Activated CD8-positive, alpha-beta T cell treated with anti-CD3 and anti-CD28 coated beads for 36 hours (primary cell): ENCODE results near the gene ZNF236. TPM values are rescaled to one million over a fixed set of nuclear protein-coding genes. Genes with fewer than 3 reads are reported as not detected.

Experiments
- ATAC-seq: fragments of 200-7000 bp; cut with Tn5 transposase; one replicate; pipeline ENCODE4 v1.10.0; 2021; ENCODE audit warnings: mild to moderate bottlenecking, moderate library complexity
- CTCF ChIA-PET: fragments of 350-600 bp; sonication (Branson Sonifier 250); formaldehyde crosslinking; loops from one replicate; lab custom pipeline; 2021; ENCODE audit warnings: antibody characterized with exemption; lab: Charles Lee
- POLR2A ChIA-PET: fragments of 350-600 bp; sonication (Branson Sonifier 250); formaldehyde crosslinking; loops from one replicate; lab custom pipeline; 2021; ENCODE audit warnings: antibody characterized with exemption; lab: Charles Lee
- DNase-seq: peaks from one replicate; pipeline ENCODE4 v3.0.0-alpha.2; 2020
- H3K27ac Mint-ChIP-seq: one replicate; pipeline ENCODE4 v1.8.0; 2021; ENCODE audit warnings: mild to moderate bottlenecking, mixed read lengths
- H3K27me3 Mint-ChIP-seq: one replicate; pipeline ENCODE4 v1.8.0; 2021; ENCODE audit warnings: mixed read lengths
- H3K36me3 Mint-ChIP-seq: one replicate; pipeline ENCODE4 v1.8.0; 2021; ENCODE audit warnings: low read depth, mixed read lengths
- H3K4me1 Mint-ChIP-seq: one replicate; pipeline ENCODE4 v1.8.0; 2021; ENCODE audit warnings: low read depth, mixed read lengths
- H3K4me3 Mint-ChIP-seq: one replicate; pipeline ENCODE4 v1.8.0; 2021; ENCODE audit warnings: mild to moderate bottlenecking, moderate library complexity, mixed read lengths
- H3K9me3 Mint-ChIP-seq: one replicate; pipeline ENCODE4 v1.8.0; 2021; ENCODE audit warnings: mixed read lengths
- intact Hi-C: fragments of 100-400 bp; cut with micrococcal nuclease; formaldehyde crosslinking; loops from one replicate; pipeline ENCODE4 v1.10.0; 2022
- total RNA-seq, 2 experiments: library from RNA; stranded (reverse); gene quantifications; one replicate each; pipeline ENCODE4 v1.2.3, GENCODE V29; 2021
- TF ChIP-seq, protein P1 (sequence below): fragments of 200-600 bp; IDR thresholded peaks from one replicate; pipeline ENCODE4 v1.8.0; 2022; ENCODE audit warnings: antibody characterized with exemption, mild to moderate bottlenecking

The ZNF236 gene
- total RNA-seq, 2 experiments from 2014 or later, result 12.7 to 15.2 TPM

GRCh38 chr18:76948345-76948744 is 126.0 kb downstream of the ZNF236 start:
- intact Hi-C loops, result no loop called here
- DNase-seq (no peak), ATAC-seq (no peak)
- ChIA-PET POLR2A (no interaction called here), CTCF (no interaction called here)
- no peaks in the 10 kb centered on the region for H3K9me3 Mint-ChIP-seq
- H3K27ac Mint-ChIP-seq, result no peak overlapping the region
- TF ChIP-seq, protein P1, sequence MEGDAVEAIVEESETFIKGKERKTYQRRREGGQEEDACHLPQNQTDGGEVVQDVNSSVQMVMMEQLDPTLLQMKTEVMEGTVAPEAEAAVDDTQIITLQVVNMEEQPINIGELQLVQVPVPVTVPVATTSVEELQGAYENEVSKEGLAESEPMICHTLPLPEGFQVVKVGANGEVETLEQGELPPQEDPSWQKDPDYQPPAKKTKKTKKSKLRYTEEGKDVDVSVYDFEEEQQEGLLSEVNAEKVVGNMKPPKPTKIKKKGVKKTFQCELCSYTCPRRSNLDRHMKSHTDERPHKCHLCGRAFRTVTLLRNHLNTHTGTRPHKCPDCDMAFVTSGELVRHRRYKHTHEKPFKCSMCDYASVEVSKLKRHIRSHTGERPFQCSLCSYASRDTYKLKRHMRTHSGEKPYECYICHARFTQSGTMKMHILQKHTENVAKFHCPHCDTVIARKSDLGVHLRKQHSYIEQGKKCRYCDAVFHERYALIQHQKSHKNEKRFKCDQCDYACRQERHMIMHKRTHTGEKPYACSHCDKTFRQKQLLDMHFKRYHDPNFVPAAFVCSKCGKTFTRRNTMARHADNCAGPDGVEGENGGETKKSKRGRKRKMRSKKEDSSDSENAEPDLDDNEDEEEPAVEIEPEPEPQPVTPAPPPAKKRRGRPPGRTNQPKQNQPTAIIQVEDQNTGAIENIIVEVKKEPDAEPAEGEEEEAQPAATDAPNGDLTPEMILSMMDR, result no peak
- H3K36me3 Mint-ChIP-seq, result peaks cover 46% of the 10 kb centered on the region
- no peak overlapping the region for H3K4me3 Mint-ChIP-seq
- H3K27me3 Mint-ChIP-seq, result no peaks in the 10 kb centered on the region
- H3K4me1 Mint-ChIP-seq, result peaks cover 14% of the 10 kb centered on the region

DNA sequence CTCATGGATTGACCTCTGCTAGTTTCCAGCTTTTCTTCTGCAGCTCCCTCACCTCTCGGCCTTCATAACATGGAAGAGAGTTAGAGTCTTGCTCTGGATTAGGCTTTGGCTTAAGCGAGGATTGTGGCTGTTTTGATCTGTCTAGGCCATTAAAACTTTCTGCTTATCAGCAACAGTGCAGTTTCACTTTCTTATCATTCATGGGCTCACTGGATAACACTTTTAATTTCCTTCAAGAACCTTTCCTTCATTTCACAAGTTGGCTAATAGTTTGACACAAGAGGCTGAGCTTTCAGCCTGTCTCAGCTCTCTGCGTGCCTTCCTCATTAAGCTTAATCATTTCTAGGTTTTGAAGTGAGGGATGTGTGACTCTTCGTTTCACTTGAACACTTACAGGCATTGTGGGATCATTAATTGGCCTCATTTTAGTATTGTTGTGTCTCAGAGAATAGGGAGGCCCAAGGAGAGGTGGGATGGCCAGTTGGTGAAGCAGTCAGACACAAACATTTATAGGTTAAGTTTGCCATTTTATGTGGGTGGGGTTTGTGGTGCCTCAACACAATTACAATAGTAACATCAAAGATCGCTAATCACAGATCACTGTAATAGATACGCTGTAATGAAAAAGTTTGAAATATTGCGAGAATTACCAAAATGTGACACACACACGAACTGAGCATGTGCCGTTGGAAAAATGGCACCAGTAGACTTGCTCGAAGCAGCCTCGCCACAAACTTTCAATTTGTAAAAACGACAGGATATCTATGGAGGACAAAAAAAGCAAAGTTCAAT is 129.3 kb downstream of the ZNF236 start:
- ATAC-seq, result no peak
- H3K36me3 Mint-ChIP-seq, result peaks cover 37% of the 10 kb centered on the region

GRCh38 chr18:76952747-76953146 is 130.4 kb downstream of the ZNF236 start:
- no peak for ATAC-seq
- TF ChIP-seq, protein P1, result no peak
- Mint-ChIP-seq H3K9me3 (no peaks in the 10 kb centered on the region), H3K36me3 (peaks cover 33% of the 10 kb centered on the region), H3K27me3 (no peaks in the 10 kb centered on the region), H3K4me3 (no peak overlapping the region), H3K4me1 (peaks cover 9% of the 10 kb centered on the region), H3K27ac (no peak overlapping the region)
- ChIA-PET CTCF (no interaction called here), POLR2A (no interaction called here)
- intact Hi-C loops, result no loop called here
- no peak for DNase-seq

More for the DNA sequence above, 129.3 kb downstream of the ZNF236 start:
- H3K27me3 Mint-ChIP-seq, result no peaks in the 10 kb centered on the region
- intact Hi-C loops, result no loop called here
- H3K4me1 Mint-ChIP-seq, result peaks cover 14% of the 10 kb centered on the region
- no peak overlapping the region for H3K4me3 Mint-ChIP-seq
- POLR2A ChIA-PET, result no interaction called here
- no peaks in the 10 kb centered on the region for H3K9me3 Mint-ChIP-seq
- TF ChIP-seq, protein P1, result no peak
- no peak overlapping the region for H3K27ac Mint-ChIP-seq
- DNase-seq, result no peak
- CTCF ChIA-PET, result interaction anchor here (1.0 kb wide), 1 partner anchor 48 kb away, joined by 5 read pairs; no protein-coding TSS in a partner anchor

DNA sequence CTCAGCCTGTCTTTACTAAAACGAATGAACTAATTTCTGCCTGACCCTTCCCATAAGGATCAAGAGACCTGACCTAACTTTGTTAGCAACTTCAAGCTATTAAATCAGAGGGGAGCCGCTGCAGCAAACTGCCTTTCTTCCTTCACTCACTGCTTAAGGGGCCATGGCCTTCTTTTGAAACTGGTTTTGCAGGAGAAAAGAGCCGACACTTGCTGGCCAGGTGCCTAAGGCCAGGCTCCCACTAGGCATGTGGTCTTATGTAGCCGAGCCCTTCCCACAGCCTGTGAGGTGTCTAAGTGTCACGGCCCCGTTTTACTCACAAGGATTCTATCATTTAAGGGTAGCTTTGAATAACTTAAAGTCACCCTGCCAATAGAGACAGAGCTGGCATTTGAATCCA is 130.8 kb downstream of the ZNF236 start:
- H3K4me3 Mint-ChIP-seq, result no peak overlapping the region
- ChIA-PET POLR2A (no interaction called here), CTCF (interaction anchor here (1.1 kb wide), 1 partner anchor 47 kb away, joined by 4 read pairs; no protein-coding TSS in a partner anchor)
- no peak overlapping the region for H3K27ac Mint-ChIP-seq
- H3K36me3 Mint-ChIP-seq, result peaks cover 32% of the 10 kb centered on the region
- peaks cover 5% of the 10 kb centered on the region for H3K4me1 Mint-ChIP-seq
- H3K9me3 Mint-ChIP-seq, result no peaks in the 10 kb centered on the region
- no peak for ATAC-seq
- intact Hi-C loops, result no loop called here
- H3K27me3 Mint-ChIP-seq, result no peaks in the 10 kb centered on the region
- TF ChIP-seq, protein P1, result no peak
- DNase-seq, result no peak

GRCh38 chr18:76953583-76954233 is 131.4 kb downstream of the ZNF236 start:
- CTCF ChIA-PET, result interaction anchor here (1.1 kb wide), 1 partner anchor 47 kb away, joined by 4 read pairs; no protein-coding TSS in a partner anchor
- DNase-seq (no peak), ATAC-seq (no peak)
- TF ChIP-seq, protein P1, result no peak
- POLR2A ChIA-PET, result no interaction called here
- no peak overlapping the region for H3K27ac Mint-ChIP-seq
- H3K27me3 Mint-ChIP-seq, result no peaks in the 10 kb centered on the region
- no peaks in the 10 kb centered on the region for H3K9me3 Mint-ChIP-seq
- intact Hi-C loops, result no loop called here
- H3K4me3 Mint-ChIP-seq, result no peak overlapping the region
- H3K4me1 Mint-ChIP-seq, result no peaks in the 10 kb centered on the region
- peaks cover 26% of the 10 kb centered on the region for H3K36me3 Mint-ChIP-seq
